ENCODE measurements around the gene SMYD3.

Gene SMYD3

GRCh38 chr1:246169486-246169885, 337.6 kb downstream of the SMYD3 start (continued):
- TF ChIP-seq RBAK (tag by site-specific recombination; IDR thresholded peaks at IDR 0.05) (no peak), ZNF341 (tag by site-specific recombination; IDR thresholded peaks at IDR 0.05; ENCODE audit: low read depth) (no peak), ZNF639 (tag by site-specific recombination; IDR thresholded peaks at IDR 0.05) (no peak), HOXD13 (CRISPR knock-in tag; IDR thresholded peaks at IDR 0.05; ENCODE audit: borderline replicate concordance) (no peak), ZNF600 (tag by site-specific recombination; IDR thresholded peaks at IDR 0.05) (no peak), ZNF426 (tag by site-specific recombination; IDR thresholded peaks at IDR 0.05) (no peak), ZNF416 (tag by site-specific recombination; IDR thresholded peaks at IDR 0.05) (no peak), REPIN1 (tag by site-specific recombination; IDR thresholded peaks at IDR 0.05; ENCODE audit: low read depth) (no peak)

GRCh38 chr1:246169019-246169418, 338.1 kb downstream of the SMYD3 start:
- Histone ChIP-seq H3K9me3 (ENCODE audit: control insufficient read depth, insufficient read depth, low read depth, low read length) (no peaks in the 10 kb centered on the region), H3K27ac (ENCODE audit: extremely low read depth, low read depth, low read length) (no peak overlapping the region), H3K4me1 (ENCODE audit: control insufficient read depth, insufficient read depth, low read length) (no peaks in the 10 kb centered on the region), H3K4me3 (ENCODE audit: low read depth, low read length) (no peak overlapping the region), H3K36me3 (ENCODE audit: control insufficient read depth in 2 of 2, insufficient read depth in 1 of 2, low read length in 2 of 2) (no peaks in the 10 kb centered on the region)
- CTCF ChIA-PET, result no interaction called here
- POLR2A ChIA-PET, result no interaction called here
- TF ChIP-seq ZNF138 (tag by site-specific recombination; IDR thresholded peaks at IDR 0.05; ENCODE audit: borderline replicate concordance), result no peak
- no peak for TF ChIP-seq ZNF37A (tag by site-specific recombination; IDR thresholded peaks at IDR 0.05)
- no peak for TF ChIP-seq ZNF184 (tag by site-specific recombination; IDR thresholded peaks at IDR 0.05)
- no peak for TF ChIP-seq ZNF2 (tag by site-specific recombination; IDR thresholded peaks at IDR 0.05)
- no peak for TF ChIP-seq ZFHX2 (tag by site-specific recombination; conservative IDR thresholded peaks at IDR 0.05)
- no peak for TF ChIP-seq AEBP2 (tag by site-specific recombination; IDR thresholded peaks at IDR 0.05; ENCODE audit: borderline replicate concordance)
- TF ChIP-seq ZNF555 (tag by site-specific recombination; conservative IDR thresholded peaks at IDR 0.05), result no peak
- TF ChIP-seq BCL11B (tag by site-specific recombination; IDR thresholded peaks at IDR 0.05; ENCODE audit: low read depth), result no peak
- no peak for TF ChIP-seq ZFP41 (tag by site-specific recombination; IDR thresholded peaks at IDR 0.05; ENCODE audit: borderline replicate concordance)
- TF ChIP-seq ZNF433 (tag by site-specific recombination; IDR thresholded peaks at IDR 0.05; ENCODE audit: low read depth), result no peak
- no peak for TF ChIP-seq PRDM10 (tag by site-specific recombination; IDR thresholded peaks at IDR 0.05)
- TF ChIP-seq PRDM4 (tag by site-specific recombination; IDR thresholded peaks at IDR 0.05), result no peak
- no peak for TF ChIP-seq ZNF280C (tag by site-specific recombination; IDR thresholded peaks at IDR 0.05)
